HEK293T (cell line): ENCODE measurements around the gene SOWAHD.
"Not testable (repeated sequence)": the region's sequence is repeated elsewhere in the genome, so short reads cannot be mapped to it uniquely, and the experiment has no call there.

Source experiments
- ARNT ChIP-seq: fragments of 450-650 bp; IDR thresholded peaks from 2 replicates; pipeline ENCODE4 v1.6.1; 2017; ENCODE audit warnings: mild to moderate bottlenecking
- BHLHE40 ChIP-seq: fragments of 450-650 bp; IDR thresholded peaks from 2 replicates; pipeline ENCODE4 v1.6.1; 2016; ENCODE audit warnings: mild to moderate bottlenecking, moderate library complexity, borderline replicate concordance
- CTBP1 ChIP-seq: fragments of 450-650 bp; IDR thresholded peaks from 2 replicates; pipeline ENCODE4 v1.6.1; 2016; ENCODE audit warnings: borderline replicate concordance
- ELF4 ChIP-seq: fragments of 450-650 bp; IDR thresholded peaks from 2 replicates; pipeline ENCODE4 v1.6.1; 2017; ENCODE audit warnings: antibody characterized with exemption
- FOXA1 ChIP-seq: fragments of 450-650 bp; IDR thresholded peaks from 2 replicates; pipeline ENCODE4 v1.6.1; 2016; ENCODE audit warnings: mild to moderate bottlenecking
- FOXK2 ChIP-seq: fragments of 450-650 bp; IDR thresholded peaks from 2 replicates; pipeline ENCODE4 v1.6.1; 2016; ENCODE audit warnings: mild to moderate bottlenecking
- FOXM1 ChIP-seq: fragments of 450-650 bp; IDR thresholded peaks from 2 replicates; pipeline ENCODE4 v1.6.1; 2017; ENCODE audit warnings: mild to moderate bottlenecking, borderline replicate concordance
- L3MBTL2 ChIP-seq: fragments of 450-650 bp; conservative IDR thresholded peaks from 2 replicates; pipeline ENCODE4 v1.6.1; 2016; ENCODE audit warnings: mild to moderate bottlenecking
- LEF1 ChIP-seq: fragments of 450-650 bp; IDR thresholded peaks from 2 replicates; pipeline ENCODE4 v1.6.1; 2017; ENCODE audit warnings: mild to moderate bottlenecking, borderline replicate concordance
- NFRKB ChIP-seq: fragments of 450-650 bp; IDR thresholded peaks from 2 replicates; pipeline ENCODE4 v1.6.1; 2016; ENCODE audit warnings: mild to moderate bottlenecking, moderate library complexity
- SP1 ChIP-seq: fragments of 450-650 bp; IDR thresholded peaks from 2 replicates; pipeline ENCODE4 v1.6.1; 2017
- SUZ12 ChIP-seq: fragments of 450-650 bp; IDR thresholded peaks from 2 replicates; pipeline ENCODE4 v1.6.1; 2016; ENCODE audit warnings: mild to moderate bottlenecking
- TARDBP ChIP-seq: fragments of 450-650 bp; IDR thresholded peaks from 2 replicates; pipeline ENCODE4 v1.6.1; 2016
- TF ChIP-seq, protein P1 (sequence below): fragments of 450-650 bp; IDR thresholded peaks from 2 replicates; pipeline ENCODE4 v1.6.1; 2016

DNA sequence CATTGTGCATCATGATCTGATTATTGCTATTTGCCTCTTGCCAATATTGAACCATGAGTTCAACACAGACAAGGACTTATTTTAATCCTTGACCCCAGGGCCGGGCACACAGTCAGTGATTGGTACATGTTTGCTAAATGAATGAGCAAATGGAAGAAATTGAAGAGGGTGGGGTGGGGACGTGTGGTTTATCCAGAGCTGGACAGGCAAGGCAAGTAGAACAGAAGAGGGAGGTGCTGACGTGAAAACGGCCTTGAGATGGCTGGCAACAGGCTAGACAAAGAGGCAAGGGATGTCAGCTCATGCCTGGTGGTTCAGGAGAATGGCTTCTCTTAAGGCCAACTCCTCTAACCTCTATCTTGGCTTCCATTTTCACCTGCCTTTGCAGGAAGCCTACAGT, 50.1 kb downstream of the SOWAHD start:
- not testable (repeated sequence) for TF ChIP-seq CTBP1, LEF1, TARDBP, BHLHE40, SP1, ELF4, NFRKB, FOXM1, ARNT, SUZ12, FOXA1, FOXK2, L3MBTL2
- TF ChIP-seq, protein P1, sequence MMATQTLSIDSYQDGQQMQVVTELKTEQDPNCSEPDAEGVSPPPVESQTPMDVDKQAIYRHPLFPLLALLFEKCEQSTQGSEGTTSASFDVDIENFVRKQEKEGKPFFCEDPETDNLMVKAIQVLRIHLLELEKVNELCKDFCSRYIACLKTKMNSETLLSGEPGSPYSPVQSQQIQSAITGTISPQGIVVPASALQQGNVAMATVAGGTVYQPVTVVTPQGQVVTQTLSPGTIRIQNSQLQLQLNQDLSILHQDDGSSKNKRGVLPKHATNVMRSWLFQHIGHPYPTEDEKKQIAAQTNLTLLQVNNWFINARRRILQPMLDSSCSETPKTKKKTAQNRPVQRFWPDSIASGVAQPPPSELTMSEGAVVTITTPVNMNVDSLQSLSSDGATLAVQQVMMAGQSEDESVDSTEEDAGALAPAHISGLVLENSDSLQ: not testable (repeated sequence)
